DOHH2 (cell line): ENCODE data around the gene IRF2BP2.
A peak's percentile ranks its signal among the peaks of the same experiment; 100 is the strongest.

Source experiments
- H3F3A ChIP-seq: fragments of 200-600 bp; sonication (generic), shearing (Covaris generic); 2 replicates; pipeline ENCODE4 v1.6.0; 2016; ENCODE audit warnings: antibody characterized with exemption, mild to moderate bottlenecking; ENCODE audit not compliant: control insufficient read depth, insufficient read depth
- H3K27ac ChIP-seq: fragments of 200-600 bp; sonication (generic); 2 replicates; pipeline ENCODE4 v1.5.1; 2014; ENCODE audit warnings: low read depth, mild to moderate bottlenecking, low read length, moderate library complexity
- H3K27me3 ChIP-seq: fragments of 200-600 bp; sonication (generic); 2 replicates; pipeline ENCODE4 v1.6.1; 2014; ENCODE audit warnings: mild to moderate bottlenecking, low read length, mixed read lengths; ENCODE audit not compliant: control insufficient read depth
- H3K36me3 ChIP-seq: fragments of 200-600 bp; sonication (generic); 2 replicates; pipeline ENCODE4 v1.6.1; 2014; ENCODE audit warnings: mild to moderate bottlenecking, low read length, moderate library complexity, mixed read lengths; ENCODE audit not compliant: control insufficient read depth
- H3K4me1 ChIP-seq: fragments of 200-600 bp; sonication (generic); 2 replicates; pipeline ENCODE4 v1.6.1; 2014; ENCODE audit warnings: mild to moderate bottlenecking, low read length, mixed read lengths; ENCODE audit not compliant: control insufficient read depth
- H3K4me2 ChIP-seq: fragments of 200-600 bp; sonication (generic); 2 replicates; pipeline ENCODE4 v1.6.0; 2014; ENCODE audit warnings: mild to moderate bottlenecking, low read length, moderate library complexity
- H3K4me3 ChIP-seq: fragments of 200-600 bp; sonication (generic); 2 replicates; pipeline ENCODE4 v1.5.1; 2014; ENCODE audit warnings: mild to moderate bottlenecking, low read length, mixed read lengths
- H3K79me2 ChIP-seq: fragments of 200-600 bp; sonication (generic); 2 replicates; pipeline ENCODE4 v1.6.1; 2014; ENCODE audit warnings: mild to moderate bottlenecking, low read length, mixed read lengths; ENCODE audit not compliant: control insufficient read depth
- H3K9me2 ChIP-seq: fragments of 200-600 bp; sonication (generic); replicated peaks from 2 replicates; pipeline ENCODE4 v1.6.1; 2014; ENCODE audit warnings: mild to moderate bottlenecking, low read length, mixed read lengths; ENCODE audit not compliant: control insufficient read depth
- H3K9me3 ChIP-seq: fragments of 200-600 bp; sonication (generic); 2 replicates; pipeline ENCODE4 v1.6.1; 2014; ENCODE audit warnings: antibody characterized with exemption, low read length, mixed read lengths; ENCODE audit not compliant: control insufficient read depth, insufficient read depth
- H4K20me1 ChIP-seq: fragments of 200-600 bp; sonication (generic); 2 replicates; pipeline ENCODE4 v1.6.0; 2014; ENCODE audit warnings: low read depth, mild to moderate bottlenecking, antibody characterized with exemption, low read length, moderate library complexity; ENCODE audit not compliant: control insufficient read depth, insufficient read depth
- CTCF ChIP-seq: fragments of 200-600 bp; sonication (generic); IDR thresholded peaks from one replicate; pipeline ENCODE4 v1.5.1; 2014; ENCODE audit warnings: antibody characterized with exemption, mild to moderate bottlenecking, low read depth, low read length; ENCODE audit not compliant: poor library complexity, severe bottlenecking
- EZH2phosphoT487 ChIP-seq: fragments of 200-600 bp; sonication (generic); IDR thresholded peaks from 2 replicates; pipeline ENCODE4 v1.6.1; 2017; ENCODE audit warnings: borderline replicate concordance, mild to moderate bottlenecking, antibody characterized with exemption, low read length, moderate library complexity, mixed read lengths

Gene IRF2BP2

GRCh38 chr1:234611225-234611846, 1.4 kb upstream of the IRF2BP2 start:
- peak overlapping the region; percentile 71 for H3K4me3 ChIP-seq
- peak overlapping the region; percentile 97 for H3K4me2 ChIP-seq
- TF ChIP-seq EZH2phosphoT487 (peak; percentile 22; the same call in 1 of the 2 replicates), CTCF (no peak)
- H3K27ac ChIP-seq: no peak overlapping the region
- no peaks in the 10 kb centered on the region for H3K36me3 ChIP-seq
- no peaks in the 10 kb centered on the region for H4K20me1 ChIP-seq
- H3K79me2 ChIP-seq: no peaks in the 10 kb centered on the region
- H3K9me3 ChIP-seq: no peaks in the 10 kb centered on the region
- no peaks in the 10 kb centered on the region for H3K9me2 ChIP-seq
- H3K4me1 ChIP-seq: peaks cover 49% of the 10 kb centered on the region
- peaks cover 54% of the 10 kb centered on the region for H3K27me3 ChIP-seq
- H3F3A ChIP-seq: peaks cover 8% of the 10 kb centered on the region

GRCh38 chr1:234610666-234611224, 767 bp upstream of the IRF2BP2 start:
- no peaks in the 10 kb centered on the region for H3K9me2 ChIP-seq
- TF ChIP-seq EZH2phosphoT487: peak; percentile 26; the same call in 1 of the 2 replicates
- TF ChIP-seq CTCF: no peak
- H3K4me3 ChIP-seq: peak overlapping the region; percentile 71
- peaks cover 51% of the 10 kb centered on the region for H3K4me1 ChIP-seq
- peaks cover 60% of the 10 kb centered on the region for H3K27me3 ChIP-seq
- no peak overlapping the region for H3K27ac ChIP-seq
- peak overlapping the region; percentile 97 for H3K4me2 ChIP-seq
- H3F3A ChIP-seq: peaks cover 8% of the 10 kb centered on the region
- no peaks in the 10 kb centered on the region for H3K79me2 ChIP-seq
- H3K36me3 ChIP-seq: no peaks in the 10 kb centered on the region
- no peaks in the 10 kb centered on the region for H4K20me1 ChIP-seq
- no peaks in the 10 kb centered on the region for H3K9me3 ChIP-seq

GRCh38 chr1:234609691-234610042, 311 bp downstream of the IRF2BP2 start:
- Histone ChIP-seq H3K36me3 (no peaks in the 10 kb centered on the region), H3K27me3 (peaks cover 70% of the 10 kb centered on the region), H3K4me3 (no peak overlapping the region), H3K27ac (no peak overlapping the region), H3K4me2 (peak overlapping the region; percentile 97; the same call in 1 of the 2 replicates), H3K9me2 (no peaks in the 10 kb centered on the region), H3K9me3 (no peaks in the 10 kb centered on the region), H3F3A (peaks cover 8% of the 10 kb centered on the region), H3K79me2 (no peaks in the 10 kb centered on the region), H3K4me1 (peaks cover 51% of the 10 kb centered on the region), H4K20me1 (no peaks in the 10 kb centered on the region)
- TF ChIP-seq EZH2phosphoT487 (no peak), CTCF (no peak)
